Fibroblast of lung (primary cell): Measurements from ENCODE around the gene MEG3.

Experiments used
- EZH2 ChIP-seq: IDR thresholded peaks from 2 replicates; pipeline ENCODE4 v1.5.1; 2012; ENCODE audit warnings: low read length, control low read depth, mild to moderate bottlenecking; ENCODE audit errors: missing control alignments
- TF ChIP-seq, protein P1 (sequence below), 2 donors: IDR thresholded peaks in 1 of 2; conservative IDR thresholded peaks in 1 of 2; 1 replicate in 1 of 2; 2 replicates in 1 of 2; pipeline ENCODE4 v1.5.1; 2011 to 2012; ENCODE audit warnings: low read length in 2 of 2, control low read depth in 1 of 2, inconsistent platforms in 1 of 2, low read depth in 1 of 2, mild to moderate bottlenecking in 1 of 2

DNA sequence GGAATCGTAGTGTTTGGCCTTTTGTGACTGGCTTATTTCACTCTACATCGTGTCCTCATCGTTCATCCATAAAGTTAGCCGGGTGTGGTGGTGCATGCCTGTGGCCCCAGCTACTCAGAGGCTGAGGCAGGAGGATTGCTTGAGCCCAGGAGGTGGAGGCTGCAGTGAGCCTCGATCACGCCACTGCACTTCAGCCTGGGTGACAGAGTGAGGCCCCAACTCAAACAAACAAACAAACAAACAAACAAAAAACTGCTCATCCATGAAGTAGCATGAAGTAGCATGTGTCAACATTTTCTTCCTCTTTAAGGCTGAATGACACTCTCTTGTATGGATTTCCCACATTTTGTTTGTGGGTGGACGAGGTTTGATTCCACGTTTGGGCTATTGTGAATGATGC lies 44.0 kb upstream of the MEG3 start:
- TF ChIP-seq, protein P1, sequence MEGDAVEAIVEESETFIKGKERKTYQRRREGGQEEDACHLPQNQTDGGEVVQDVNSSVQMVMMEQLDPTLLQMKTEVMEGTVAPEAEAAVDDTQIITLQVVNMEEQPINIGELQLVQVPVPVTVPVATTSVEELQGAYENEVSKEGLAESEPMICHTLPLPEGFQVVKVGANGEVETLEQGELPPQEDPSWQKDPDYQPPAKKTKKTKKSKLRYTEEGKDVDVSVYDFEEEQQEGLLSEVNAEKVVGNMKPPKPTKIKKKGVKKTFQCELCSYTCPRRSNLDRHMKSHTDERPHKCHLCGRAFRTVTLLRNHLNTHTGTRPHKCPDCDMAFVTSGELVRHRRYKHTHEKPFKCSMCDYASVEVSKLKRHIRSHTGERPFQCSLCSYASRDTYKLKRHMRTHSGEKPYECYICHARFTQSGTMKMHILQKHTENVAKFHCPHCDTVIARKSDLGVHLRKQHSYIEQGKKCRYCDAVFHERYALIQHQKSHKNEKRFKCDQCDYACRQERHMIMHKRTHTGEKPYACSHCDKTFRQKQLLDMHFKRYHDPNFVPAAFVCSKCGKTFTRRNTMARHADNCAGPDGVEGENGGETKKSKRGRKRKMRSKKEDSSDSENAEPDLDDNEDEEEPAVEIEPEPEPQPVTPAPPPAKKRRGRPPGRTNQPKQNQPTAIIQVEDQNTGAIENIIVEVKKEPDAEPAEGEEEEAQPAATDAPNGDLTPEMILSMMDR (conservative IDR thresholded peaks at IDR 0.05 in 1 of 2, IDR thresholded peaks at IDR 0.05 in 1 of 2; ENCODE audit: low read depth in 1 of 2, low read length in 2 of 2), result no peak
- no peak for TF ChIP-seq EZH2
